Superior temporal gyrus (tissue), 1 donor: ENCODE data around the gene ALPP.
"Not testable (repeated sequence)": the region's sequence is repeated elsewhere in the genome, so short reads cannot be mapped to it uniquely, and the experiment has no call there.

Source experiments
- DNase-seq: peaks from one replicate; pipeline ENCODE4 v3.0.0-alpha.2; 2016; ENCODE audit errors: extremely low spot score

The ALPP gene

DNA sequence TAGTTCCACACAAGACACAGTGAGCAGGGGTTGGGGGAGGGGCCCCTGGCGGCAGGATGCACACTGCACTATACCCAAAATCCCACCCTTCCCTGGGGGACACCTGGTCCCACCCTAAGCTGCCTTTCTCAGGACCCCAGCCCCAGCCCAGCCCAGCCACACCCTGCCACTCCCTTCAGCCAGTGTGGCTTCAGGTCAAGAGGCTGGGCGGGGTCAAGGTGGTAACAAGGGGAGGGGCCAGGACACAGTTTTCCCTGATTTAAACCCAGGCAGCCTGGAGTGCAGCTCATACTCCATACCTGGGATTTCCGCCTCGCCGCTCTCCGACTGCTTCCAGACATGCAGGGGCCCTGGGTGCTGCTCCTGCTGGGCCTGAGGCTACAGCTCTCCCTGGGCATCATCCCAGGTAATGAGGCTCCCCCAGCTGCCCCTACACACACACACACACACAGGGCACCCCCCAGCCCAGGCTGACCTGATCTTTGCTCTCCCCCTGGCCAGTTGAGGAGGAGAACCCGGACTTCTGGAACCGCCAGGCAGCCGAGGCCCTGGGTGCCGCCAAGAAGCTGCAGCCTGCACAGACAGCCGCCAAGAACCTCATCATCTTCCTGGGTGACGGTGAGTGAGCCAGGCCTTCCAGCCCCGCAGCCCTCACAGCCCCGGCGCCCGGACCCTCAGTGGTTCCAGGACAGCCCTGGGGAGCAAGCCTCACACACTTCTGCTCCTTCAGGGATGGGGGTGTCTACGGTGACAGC, 28.2 kb downstream of the ALPP start, which contains the start of gene ALPG:
TSS of gene ALPG (plus strand) at position 289 of the 755 bp plus-strand sequence. CDS start at position 340, 51 bp downstream.
- DNase-seq: no peak

DNA sequence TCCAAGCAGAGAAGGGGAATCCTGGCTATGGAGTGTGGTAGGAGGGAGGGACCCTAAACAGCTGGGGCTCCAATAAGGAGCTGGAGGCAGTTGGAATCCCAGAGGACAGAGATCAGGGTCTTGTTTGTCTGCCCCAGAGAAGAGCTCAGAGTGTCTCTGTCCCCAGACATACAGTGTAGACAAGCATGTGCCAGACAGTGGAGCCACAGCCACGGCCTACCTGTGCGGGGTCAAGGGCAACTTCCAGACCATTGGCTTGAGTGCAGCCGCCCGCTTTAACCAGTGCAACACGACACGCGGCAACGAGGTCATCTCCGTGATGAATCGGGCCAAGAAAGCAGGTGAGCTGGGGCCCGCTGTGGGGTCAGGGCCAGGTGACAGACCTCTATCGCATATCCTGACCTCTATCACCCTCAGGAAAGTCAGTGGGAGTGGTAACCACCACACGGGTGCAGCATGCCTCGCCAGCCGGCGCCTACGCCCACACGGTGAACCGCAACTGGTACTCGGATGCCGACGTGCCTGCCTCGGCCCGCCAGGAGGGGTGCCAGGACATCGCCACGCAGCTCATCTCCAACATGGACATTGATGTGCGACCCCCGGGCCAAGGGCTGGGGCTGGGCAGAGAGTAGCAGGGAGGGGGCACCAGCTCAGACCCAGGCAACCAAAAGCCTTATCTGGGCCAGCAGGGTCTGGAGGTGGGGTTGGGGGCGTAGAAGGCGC, 29.0 kb downstream of the ALPP start:
- DNase-seq: not testable (repeated sequence)

DNA sequence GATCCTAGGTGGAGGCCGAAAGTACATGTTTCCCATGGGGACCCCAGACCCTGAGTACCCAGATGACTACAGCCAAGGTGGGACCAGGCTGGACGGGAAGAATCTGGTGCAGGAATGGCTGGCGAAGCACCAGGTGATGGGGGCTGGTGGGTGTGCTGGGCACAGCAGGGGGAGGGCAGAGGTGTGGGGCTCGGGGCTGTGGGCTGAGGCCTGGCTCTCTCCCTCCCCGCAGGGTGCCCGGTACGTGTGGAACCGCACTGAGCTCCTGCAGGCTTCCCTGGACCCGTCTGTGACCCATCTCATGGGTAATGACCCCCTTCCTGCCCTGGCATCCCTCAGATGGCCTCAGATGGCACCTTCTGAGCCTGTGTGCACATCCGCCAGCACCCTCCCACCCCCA, 29.7 kb downstream of the ALPP start:
- not testable (repeated sequence) for DNase-seq

DNA sequence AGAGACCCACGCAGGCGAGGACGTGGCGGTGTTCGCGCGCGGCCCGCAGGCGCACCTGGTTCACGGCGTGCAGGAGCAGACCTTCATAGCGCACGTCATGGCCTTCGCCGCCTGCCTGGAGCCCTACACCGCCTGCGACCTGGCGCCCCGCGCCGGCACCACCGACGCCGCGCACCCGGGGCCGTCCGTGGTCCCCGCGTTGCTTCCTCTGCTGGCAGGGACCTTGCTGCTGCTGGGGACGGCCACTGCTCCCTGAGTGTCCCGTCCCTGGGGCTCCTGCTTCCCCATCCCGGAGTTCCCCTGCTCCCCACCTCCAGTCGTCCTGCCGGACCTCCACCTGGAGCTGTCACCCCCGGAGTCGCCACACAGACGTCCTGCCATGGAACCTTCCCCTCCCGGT, 31.1 kb downstream of the ALPP start:
- not testable (repeated sequence) for DNase-seq

DNA sequence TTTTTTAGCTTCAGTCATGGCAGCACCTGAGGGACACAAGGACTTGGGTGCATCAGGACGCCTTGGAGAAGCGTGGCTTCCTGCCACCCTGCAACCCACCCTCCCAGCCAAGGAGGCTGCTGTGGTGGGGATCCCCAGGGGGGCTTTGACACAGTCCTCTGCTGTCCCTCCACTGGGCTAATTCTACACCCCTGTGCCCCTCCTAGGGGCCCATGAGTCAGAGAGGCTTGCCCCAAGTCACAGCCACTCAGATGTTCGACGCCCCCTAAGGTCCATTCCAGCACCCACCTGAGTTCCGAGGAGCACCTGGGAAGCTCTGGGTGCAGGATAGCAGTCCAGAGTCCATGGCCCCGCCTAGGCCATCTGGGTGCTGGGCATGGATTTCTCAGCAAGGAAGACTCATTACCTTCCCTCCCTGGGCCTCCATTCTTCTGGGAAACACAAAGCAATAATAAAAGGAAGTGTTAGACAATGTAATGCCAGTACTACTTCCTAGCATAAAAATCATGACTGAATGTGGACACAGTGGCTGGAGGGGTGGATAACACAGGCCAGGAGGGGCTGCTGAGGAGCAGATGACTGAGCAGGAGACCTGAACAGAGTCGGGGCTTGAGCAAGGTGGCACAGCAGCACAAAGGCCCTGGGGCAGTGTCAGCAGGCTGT, 31.8 kb downstream of the ALPP start:
- no peak for DNase-seq

GRCh38 chr2:232411901-232412629, 33.5 kb downstream of the ALPP start:
- no peak for DNase-seq

DNA sequence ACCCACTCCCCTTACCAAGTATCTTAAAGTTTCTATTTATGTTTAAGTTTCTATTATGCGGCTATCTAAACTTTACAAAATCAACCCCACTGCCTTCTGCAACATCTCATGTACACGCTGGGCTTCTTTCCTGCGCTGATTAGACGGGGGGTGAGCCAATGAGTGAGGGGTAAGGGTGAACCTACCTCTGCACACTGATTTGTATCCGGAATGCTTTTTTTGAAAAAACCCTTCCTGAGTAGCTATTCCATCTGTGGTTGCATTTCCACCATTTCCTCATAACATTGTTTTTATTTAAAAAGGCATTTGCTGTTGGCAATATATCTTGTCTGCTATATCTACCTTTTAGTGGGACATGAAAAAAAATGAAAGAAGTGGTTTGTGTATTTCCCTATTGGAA, 34.4 kb downstream of the ALPP start:
- DNase-seq: no peak

DNA sequence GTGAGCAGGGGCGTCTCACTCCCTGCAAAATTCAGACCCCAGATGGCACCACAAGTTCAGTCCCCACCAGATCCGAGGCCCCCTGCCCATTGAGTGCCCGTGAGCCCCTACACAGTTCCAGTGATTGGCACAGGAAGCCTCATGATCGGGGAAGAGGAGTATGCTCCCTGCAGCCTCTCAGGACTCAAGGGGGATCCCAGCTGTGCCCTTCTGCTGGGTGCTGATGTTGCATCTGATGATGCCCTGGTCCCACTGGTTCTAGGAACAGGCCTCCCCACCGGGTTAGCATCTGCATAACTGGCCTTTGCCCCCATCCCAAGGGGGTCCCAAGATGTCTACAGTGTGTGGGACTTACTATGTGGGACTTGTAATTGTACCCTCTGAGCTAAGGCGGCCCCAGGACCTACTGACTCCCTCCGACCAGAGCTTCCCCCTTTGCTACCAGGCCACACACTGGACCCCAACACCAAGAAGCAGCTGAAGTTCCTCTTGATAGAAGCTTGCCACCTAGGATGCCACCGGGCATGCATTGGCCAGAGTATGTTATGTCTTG, 36.7 kb downstream of the ALPP start:
- no peak for DNase-seq

DNA sequence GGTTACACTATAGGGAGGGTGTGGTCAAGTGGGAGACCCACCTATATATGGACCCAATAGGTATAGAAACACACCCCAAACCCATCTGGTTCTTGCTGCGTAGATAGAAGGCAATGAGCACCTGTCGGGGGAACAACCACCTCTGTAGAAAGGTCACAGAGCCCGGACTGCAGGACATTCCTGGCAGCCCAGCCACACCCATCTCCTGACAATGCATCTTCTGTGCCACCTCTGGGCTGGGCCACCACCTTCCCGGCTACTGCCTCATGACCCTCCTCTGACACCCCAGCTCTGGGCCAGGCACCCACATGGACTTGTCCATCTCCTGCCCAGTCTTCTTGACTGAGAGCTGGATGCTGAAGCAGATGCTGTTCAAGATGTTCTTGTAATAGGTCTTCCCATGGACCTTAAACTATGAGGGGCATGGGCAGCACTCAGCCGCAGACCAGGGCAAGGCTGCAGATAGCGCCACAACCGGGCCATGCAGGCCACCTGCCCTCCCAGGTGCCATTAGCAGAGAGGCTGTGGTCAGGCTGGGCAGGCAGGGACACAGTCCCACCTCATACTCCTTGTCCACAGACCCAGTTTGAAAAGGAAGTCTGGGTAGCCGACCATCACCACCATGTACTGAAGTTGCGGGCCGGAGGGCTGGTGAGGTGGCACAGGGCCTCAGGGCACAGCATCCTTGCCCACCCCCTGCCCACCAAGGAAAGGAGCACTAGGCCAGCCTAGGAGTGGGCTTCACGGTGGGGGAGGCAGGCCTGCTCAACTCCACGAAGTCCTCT, 37.4 kb downstream of the ALPP start:
- no peak for DNase-seq

DNA sequence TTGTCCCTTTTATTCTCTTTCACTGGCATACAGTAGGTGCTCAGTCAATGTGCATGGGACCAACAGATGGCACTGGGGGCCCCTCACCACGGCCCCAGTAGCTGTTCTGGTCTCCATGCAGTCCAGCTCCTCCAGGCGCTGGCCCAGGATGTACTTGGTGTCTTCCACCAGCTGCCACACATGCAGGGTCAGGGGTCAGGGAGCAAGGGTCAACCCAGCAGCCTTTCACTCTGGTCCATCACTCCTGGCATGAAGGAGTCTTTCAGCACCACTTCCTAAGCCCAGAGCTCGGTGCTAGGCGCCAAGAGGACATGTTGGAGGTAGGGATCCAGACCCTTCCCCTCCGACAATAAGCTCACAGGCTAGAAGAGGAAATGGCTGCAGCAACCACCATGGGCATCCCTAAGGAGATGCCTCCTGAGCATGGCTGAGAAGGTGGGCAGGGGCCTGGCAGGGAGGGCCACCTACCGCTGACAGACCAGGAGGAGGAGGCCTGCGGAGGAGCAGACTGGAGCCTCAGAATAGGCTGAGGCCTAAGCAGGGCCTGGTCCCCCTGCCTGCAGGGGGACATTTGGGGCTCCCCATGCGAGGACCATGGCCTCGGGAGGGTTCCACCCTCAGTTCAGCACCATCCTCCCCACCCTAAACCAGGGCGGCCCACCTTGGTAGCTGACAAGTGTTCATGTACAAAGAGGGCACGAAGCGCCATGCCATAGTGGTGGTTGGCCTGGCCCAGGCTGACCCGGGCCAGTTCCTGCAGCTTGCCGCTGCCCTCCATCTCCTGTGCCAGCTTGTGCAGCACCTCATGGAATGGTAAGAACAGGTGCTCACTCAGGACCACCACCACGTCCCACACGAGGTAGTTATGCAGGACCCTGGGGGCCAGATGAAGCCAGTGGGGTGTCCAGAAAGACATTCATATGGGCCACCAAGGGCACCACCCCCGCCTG, 38.2 kb downstream of the ALPP start:
- no peak for DNase-seq

- no peak for DNase-seq
Observed at GRCh38 chr2:232417489-232417888, 38.9 kb downstream of the ALPP start.

GRCh38 chr2:232418056-232418455, 39.5 kb downstream of the ALPP start:
- DNase-seq: no peak

DNA sequence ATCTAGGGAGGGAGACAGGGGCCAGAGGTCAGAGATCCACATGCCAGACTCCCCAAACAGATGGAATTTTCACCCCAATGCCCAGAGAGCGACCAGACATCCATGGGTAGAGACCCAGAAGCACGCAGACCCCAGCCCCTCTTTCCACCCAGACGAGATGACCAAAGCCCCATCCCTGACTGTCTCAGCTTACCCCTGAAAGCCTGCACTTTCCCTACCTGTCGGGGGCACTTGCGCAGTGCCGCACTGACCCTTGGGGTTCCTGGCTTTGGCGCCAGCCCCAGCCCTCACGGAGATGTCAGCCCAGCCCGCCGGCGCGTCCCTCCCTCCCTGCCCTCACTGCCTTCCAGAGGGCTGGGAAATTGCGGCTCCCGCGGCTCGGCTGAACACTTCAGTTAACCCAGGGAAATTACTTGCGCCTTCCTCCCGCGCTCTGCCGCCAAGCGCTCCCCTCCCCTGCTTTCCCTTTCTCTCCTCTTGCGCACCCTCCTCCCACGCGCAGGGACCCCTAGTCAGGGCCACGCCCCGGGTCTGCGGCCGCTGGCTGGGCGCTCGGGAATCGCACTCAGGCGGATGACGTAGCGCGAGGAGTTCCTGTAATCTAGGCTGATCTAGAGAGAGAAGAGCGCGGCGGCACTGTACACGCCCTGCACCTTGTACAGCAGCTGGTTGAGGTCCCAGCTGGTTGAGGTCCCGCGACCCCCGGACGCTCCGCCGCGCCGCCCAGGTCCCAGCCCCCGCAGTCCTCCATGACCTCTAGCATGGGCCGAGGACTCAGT, 40.1 kb downstream of the ALPP start:
- DNase-seq: no peak

- no peak for DNase-seq
Observed at GRCh38 chr2:232419245-232420072, 40.9 kb downstream of the ALPP start.

GRCh38 chr2:232420073-232420454, 41.5 kb downstream of the ALPP start:
- no peak for DNase-seq

GRCh38 chr2:232420463-232421188, 42.1 kb downstream of the ALPP start:
- DNase-seq: no peak

DNA sequence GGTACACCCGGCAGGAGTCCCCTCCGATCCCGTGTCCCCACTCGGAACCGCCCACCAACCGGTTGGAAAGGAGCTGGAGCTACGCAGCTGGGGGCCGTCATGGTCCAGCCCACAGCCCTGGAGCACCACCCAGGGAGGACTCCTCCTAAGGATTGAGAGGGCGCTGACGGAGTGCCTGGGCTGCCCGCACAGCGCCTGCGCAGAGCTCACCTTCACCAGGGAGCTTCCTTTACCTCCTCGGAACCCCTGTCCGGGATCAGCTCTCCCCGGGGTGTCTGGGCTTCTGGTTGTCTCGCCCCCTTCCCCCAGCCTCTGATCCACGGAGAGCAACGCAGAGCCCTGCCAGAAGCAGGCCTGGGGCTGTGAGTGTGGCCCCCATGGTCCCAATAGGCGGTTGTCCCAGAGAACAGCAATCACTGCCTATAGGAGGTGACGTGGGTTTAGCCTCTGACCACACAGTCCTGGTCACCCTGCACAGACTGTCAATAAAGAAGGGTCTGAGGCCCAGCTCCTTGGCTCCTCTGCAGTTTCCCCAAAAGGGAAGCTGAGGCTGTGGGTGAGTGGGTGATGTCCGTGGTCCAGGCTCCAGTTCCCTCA, 42.7 kb downstream of the ALPP start:
- no peak for DNase-seq
